Loucy (cell line): Measurements from ENCODE around the gene SPEG.
A peak's percentile ranks its signal among the peaks of the same experiment; 100 is the strongest.

Experiments
- H2AFZ ChIP-seq: fragments of 200-600 bp; sonication (generic); 2 replicates; pipeline ENCODE4 v1.6.0; 2016; ENCODE audit warnings: antibody characterized with exemption, mild to moderate bottlenecking, low read length, moderate library complexity
- H3F3A ChIP-seq: fragments of 200-600 bp; 2 replicates; pipeline ENCODE4 v1.6.0; 2016; ENCODE audit warnings: antibody characterized with exemption, low read depth, mild to moderate bottlenecking
- H3K27me3 ChIP-seq: fragments of 200-600 bp; sonication (generic); 2 replicates; pipeline ENCODE4 v1.6.1; 2014; ENCODE audit warnings: low read length, mild to moderate bottlenecking; ENCODE audit not compliant: insufficient read depth, poor library complexity, severe bottlenecking
- H3K36me3 ChIP-seq: fragments of 200-600 bp; sonication (generic); 2 replicates; pipeline ENCODE4 v1.6.1; 2016; ENCODE audit warnings: low read length; ENCODE audit not compliant: insufficient read depth
- H3K4me1 ChIP-seq: fragments of 200-600 bp; sonication (generic); 2 replicates; pipeline ENCODE4 v1.5.1; 2014; ENCODE audit warnings: low read length, mild to moderate bottlenecking; ENCODE audit not compliant: insufficient read depth, poor library complexity, severe bottlenecking
- H3K4me2 ChIP-seq: fragments of 200-600 bp; sonication (generic); 2 replicates; pipeline ENCODE4 v1.6.0; 2014; ENCODE audit warnings: antibody characterized with exemption, low read length, low read depth, mild to moderate bottlenecking; ENCODE audit not compliant: poor library complexity, severe bottlenecking
- H3K4me3 ChIP-seq: fragments of 200-600 bp; sonication (generic); 2 replicates; pipeline ENCODE4 v1.5.1; 2014; ENCODE audit warnings: low read length, mild to moderate bottlenecking, mixed read lengths; ENCODE audit not compliant: poor library complexity, severe bottlenecking
- H3K79me2 ChIP-seq: fragments of 200-600 bp; sonication (generic); 2 replicates; pipeline ENCODE4 v1.6.1; 2014; ENCODE audit warnings: low read length; ENCODE audit not compliant: insufficient read depth
- H3K9ac ChIP-seq: fragments of 200-600 bp; sonication (generic); 2 replicates; pipeline ENCODE4 v1.6.0; 2014; ENCODE audit warnings: mild to moderate bottlenecking, low read depth, low read length, moderate library complexity; ENCODE audit not compliant: poor library complexity, severe bottlenecking
- H3K9me2 ChIP-seq: fragments of 200-600 bp; sonication (generic); replicated peaks from 2 replicates; pipeline ENCODE4 v1.6.1; 2016; ENCODE audit warnings: low read depth, low read length, mixed read lengths
- H3K9me3 ChIP-seq: fragments of 200-600 bp; sonication (generic); 2 replicates; pipeline ENCODE4 v1.6.1; 2014; ENCODE audit warnings: mild to moderate bottlenecking, antibody characterized with exemption, low read length, low read depth; ENCODE audit not compliant: insufficient read depth
- H4K20me1 ChIP-seq: fragments of 200-600 bp; sonication (generic); 2 replicates; pipeline ENCODE4 v1.6.0; 2014; ENCODE audit warnings: antibody characterized with exemption, low read length, mild to moderate bottlenecking; ENCODE audit not compliant: insufficient read depth, poor library complexity, severe bottlenecking
- EZH2phosphoT487 ChIP-seq: fragments of 200-600 bp; IDR thresholded peaks from 2 replicates; pipeline ENCODE4 v1.6.1; 2018; ENCODE audit warnings: antibody characterized with exemption, mild to moderate bottlenecking, moderate library complexity, borderline replicate concordance
- TF ChIP-seq, protein P1 (sequence below): fragments of 200-600 bp; sonication (generic); conservative IDR thresholded peaks from 2 replicates; pipeline ENCODE4 v1.5.1; 2014; ENCODE audit warnings: mild to moderate bottlenecking, antibody characterized with exemption, low read length

The SPEG gene

GRCh38 chr2:219459460-219460311 is 25.0 kb downstream of the SPEG start:
- H3K4me2 ChIP-seq = no peak overlapping the region

DNA sequence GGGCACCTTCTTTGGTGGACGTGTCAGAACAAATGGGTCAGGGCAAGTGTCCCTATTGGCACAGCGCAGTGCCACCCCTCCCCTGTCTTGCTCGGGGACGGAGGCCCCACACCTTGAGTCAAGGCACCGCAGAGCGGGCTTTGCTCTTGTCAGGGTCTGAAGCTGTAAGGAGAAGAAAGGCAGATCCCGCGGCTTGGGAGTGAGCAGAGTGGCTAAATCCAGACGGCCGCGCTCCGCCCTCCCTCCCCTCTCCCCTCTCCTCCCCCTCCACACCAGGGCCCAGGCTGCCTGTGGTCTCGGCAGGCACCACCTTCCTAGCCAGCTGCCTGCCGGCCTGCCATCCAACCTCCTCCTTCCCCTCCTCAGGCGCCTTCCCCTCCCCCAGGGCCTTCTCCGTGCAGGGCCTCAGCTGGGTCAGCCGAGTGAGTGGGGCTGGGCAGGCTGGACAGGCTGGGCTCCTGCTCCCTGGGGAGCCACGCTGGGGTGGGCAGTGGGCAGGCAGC is 25.8 kb downstream of the SPEG start:
- H4K20me1 ChIP-seq = no peaks in the 10 kb centered on the region
- H3K79me2 ChIP-seq = no peaks in the 10 kb centered on the region
- no peaks in the 10 kb centered on the region for H3K27me3 ChIP-seq
- H3K36me3 ChIP-seq = no peaks in the 10 kb centered on the region
- H3K4me3 ChIP-seq = no peak overlapping the region
- no peak overlapping the region for H3K4me2 ChIP-seq
- H3K9ac ChIP-seq = no peak overlapping the region
- H3F3A ChIP-seq = no peaks in the 10 kb centered on the region
- no peak overlapping the region for H2AFZ ChIP-seq
- H3K4me1 ChIP-seq = peaks cover 4% of the 10 kb centered on the region
- TF ChIP-seq EZH2phosphoT487 = no peak
- TF ChIP-seq, protein P1, sequence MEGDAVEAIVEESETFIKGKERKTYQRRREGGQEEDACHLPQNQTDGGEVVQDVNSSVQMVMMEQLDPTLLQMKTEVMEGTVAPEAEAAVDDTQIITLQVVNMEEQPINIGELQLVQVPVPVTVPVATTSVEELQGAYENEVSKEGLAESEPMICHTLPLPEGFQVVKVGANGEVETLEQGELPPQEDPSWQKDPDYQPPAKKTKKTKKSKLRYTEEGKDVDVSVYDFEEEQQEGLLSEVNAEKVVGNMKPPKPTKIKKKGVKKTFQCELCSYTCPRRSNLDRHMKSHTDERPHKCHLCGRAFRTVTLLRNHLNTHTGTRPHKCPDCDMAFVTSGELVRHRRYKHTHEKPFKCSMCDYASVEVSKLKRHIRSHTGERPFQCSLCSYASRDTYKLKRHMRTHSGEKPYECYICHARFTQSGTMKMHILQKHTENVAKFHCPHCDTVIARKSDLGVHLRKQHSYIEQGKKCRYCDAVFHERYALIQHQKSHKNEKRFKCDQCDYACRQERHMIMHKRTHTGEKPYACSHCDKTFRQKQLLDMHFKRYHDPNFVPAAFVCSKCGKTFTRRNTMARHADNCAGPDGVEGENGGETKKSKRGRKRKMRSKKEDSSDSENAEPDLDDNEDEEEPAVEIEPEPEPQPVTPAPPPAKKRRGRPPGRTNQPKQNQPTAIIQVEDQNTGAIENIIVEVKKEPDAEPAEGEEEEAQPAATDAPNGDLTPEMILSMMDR = no peak
- no peaks in the 10 kb centered on the region for H3K9me3 ChIP-seq
- H3K9me2 ChIP-seq = no peaks in the 10 kb centered on the region

More at GRCh38 chr2:219459460-219460311, 25.0 kb downstream of the SPEG start:
- no peaks in the 10 kb centered on the region for H3K79me2 ChIP-seq
- TF ChIP-seq EZH2phosphoT487 = no peak
- TF ChIP-seq, protein P1 = peak; percentile 85
- no peaks in the 10 kb centered on the region for H3K9me3 ChIP-seq
- H3K36me3 ChIP-seq = no peaks in the 10 kb centered on the region
- H2AFZ ChIP-seq = no peak overlapping the region
- H3K4me3 ChIP-seq = no peak overlapping the region
- no peaks in the 10 kb centered on the region for H4K20me1 ChIP-seq
- no peaks in the 10 kb centered on the region for H3K9me2 ChIP-seq
- peaks cover 4% of the 10 kb centered on the region for H3K4me1 ChIP-seq
- no peak overlapping the region for H3K9ac ChIP-seq
- no peaks in the 10 kb centered on the region for H3F3A ChIP-seq
- H3K27me3 ChIP-seq = no peaks in the 10 kb centered on the region

DNA sequence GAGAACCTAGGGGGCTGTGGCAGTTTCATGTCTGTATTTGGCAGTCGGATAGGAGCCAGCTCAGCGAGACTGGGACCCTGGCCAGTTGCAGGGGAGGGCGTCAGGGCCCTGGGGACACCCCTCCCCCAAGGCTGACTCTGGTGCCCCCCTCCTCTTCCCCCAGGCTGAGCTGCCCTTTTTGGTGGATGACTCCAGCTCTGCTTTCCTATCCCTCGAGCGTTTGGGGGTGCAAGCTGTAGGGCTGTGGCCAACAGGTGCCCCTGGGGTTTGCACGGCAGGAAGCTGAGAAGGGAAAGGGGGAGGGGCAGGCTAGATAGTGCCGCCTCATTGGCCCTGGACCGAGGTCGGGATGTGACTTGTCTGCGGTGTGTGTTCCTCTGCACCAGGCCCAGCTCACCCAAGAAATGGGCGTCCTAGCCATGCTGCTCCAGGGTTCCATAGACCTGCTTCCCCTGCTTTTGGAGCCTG is 26.4 kb downstream of the SPEG start:
- Histone ChIP-seq H3F3A (no peaks in the 10 kb centered on the region), H3K9me3 (no peaks in the 10 kb centered on the region), H3K79me2 (no peaks in the 10 kb centered on the region), H3K9ac (no peak overlapping the region), H3K4me3 (no peak overlapping the region), H3K4me1 (peaks cover 4% of the 10 kb centered on the region), H4K20me1 (no peaks in the 10 kb centered on the region), H3K4me2 (no peak overlapping the region), H3K36me3 (no peaks in the 10 kb centered on the region), H3K9me2 (no peaks in the 10 kb centered on the region), H2AFZ (no peak overlapping the region), H3K27me3 (no peaks in the 10 kb centered on the region)
- no peak for TF ChIP-seq EZH2phosphoT487
- TF ChIP-seq, protein P1 = no peak
